ENCODE measurements around the gene PRAF2. TPM values are rescaled to one million over a fixed set of nuclear protein-coding genes. Genes with fewer than 3 reads are reported as not detected.

The PRAF2 gene
- total and polyA plus RNA-seq, 2 of the 13 experiments (the other 11 are each of a cell fraction or from before 2014, with no cell fraction given), result 0.33 to 2.6 TPM

DNA sequence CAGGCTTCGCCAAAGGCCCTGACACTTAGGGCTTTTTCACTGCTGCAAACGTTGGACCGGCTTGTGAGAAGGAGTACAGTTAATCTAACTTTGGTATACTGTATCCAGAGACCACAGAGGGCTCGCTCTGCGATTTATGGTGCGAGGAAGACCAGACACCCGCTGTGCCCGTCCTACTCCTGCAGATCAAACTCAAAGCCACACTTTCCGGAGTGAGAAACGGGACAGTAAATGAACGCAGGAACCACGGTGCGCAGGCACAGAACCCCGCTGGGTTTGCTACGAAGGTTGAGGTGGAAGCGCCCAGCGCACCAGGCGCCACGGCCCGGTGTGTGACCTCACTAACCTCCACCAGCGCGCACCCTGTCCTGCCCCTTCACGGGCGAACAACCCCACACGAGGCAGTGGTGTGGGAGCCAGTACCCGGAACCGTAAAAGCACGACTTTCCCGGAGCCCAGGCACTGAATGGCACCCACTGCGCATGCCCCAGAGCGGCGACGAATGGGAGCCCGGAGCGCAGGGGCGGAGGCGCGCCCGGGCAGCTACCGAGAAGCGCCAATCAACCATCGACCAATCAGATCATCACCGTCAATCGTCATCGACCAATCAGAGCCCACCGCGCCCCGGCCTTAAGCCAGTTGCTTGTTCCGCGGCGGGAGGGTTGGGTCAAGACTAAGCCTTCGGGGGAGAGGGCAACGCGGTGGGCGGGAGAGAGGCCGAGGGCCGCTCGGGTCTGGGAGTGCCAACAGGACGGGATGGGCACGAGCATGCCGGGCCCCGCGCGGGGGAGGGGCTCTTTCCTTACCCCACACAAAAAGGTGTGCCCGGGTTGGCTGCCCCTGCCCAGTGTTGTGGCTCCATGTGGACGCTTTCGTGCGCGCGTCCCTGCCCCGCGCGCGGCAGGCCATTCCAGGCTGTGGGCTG is 27.2 kb upstream of the PRAF2 start (continued):
- TF ChIP-seq MAZ (IDR thresholded peaks at IDR 0.05; ENCODE audit: borderline replicate concordance, low read depth, low read length) (no peak), MAZ (CRISPR knock-in tag; IDR thresholded peaks at IDR 0.05; ENCODE audit: low read depth) (peak; percentile 43), RBM39 (IDR thresholded peaks at IDR 0.05; ENCODE audit: low read depth, low read length, poor library complexity, severe bottlenecking) (peak; percentile 72), ZBTB38 (CRISPR knock-in tag; IDR thresholded peaks at IDR 0.05) (no peak), SP2 (CRISPR knock-in tag; IDR thresholded peaks at IDR 0.05) (peak; percentile 87), ZNF30 (CRISPR knock-in tag; IDR thresholded peaks at IDR 0.05) (no peak), TBL1XR1 (IDR thresholded peaks at IDR 0.05; ENCODE audit: borderline replicate concordance, low read length, partially characterized antibody) (no peak), MED8 (CRISPR knock-in tag; IDR thresholded peaks at IDR 0.05; ENCODE audit: insufficient replicate concordance) (no peak), RFX3 (CRISPR knock-in tag; IDR thresholded peaks at IDR 0.05) (no peak), PHF8 (CRISPR knock-in tag; IDR thresholded peaks at IDR 0.05) (peak; percentile 55), SMAD3 (CRISPR knock-in tag; IDR thresholded peaks at IDR 0.05) (no peak; the same call in 1 of the 2 replicates), WIZ (CRISPR knock-in tag; IDR thresholded peaks at IDR 0.05) (no peak), ZMAT3 (CRISPR knock-in tag; conservative IDR thresholded peaks at IDR 0.05) (no peak; the same call in 1 of the 2 replicates), HDAC1 (CRISPR knock-in tag; IDR thresholded peaks at IDR 0.05) (no peak), MEIS1 (CRISPR knock-in tag; IDR thresholded peaks at IDR 0.05; ENCODE audit: borderline replicate concordance) (no peak), POLR2AphosphoS5 (IDR thresholded peaks at IDR 0.05; ENCODE audit: low read depth, low read length) (peak; percentile 71), ZNF790 (CRISPR knock-in tag; IDR thresholded peaks at IDR 0.05; ENCODE audit: borderline replicate concordance) (no peak), MXD4 (CRISPR knock-in tag; IDR thresholded peaks at IDR 0.05) (no peak)
- TF ChIP-seq, protein P1, sequence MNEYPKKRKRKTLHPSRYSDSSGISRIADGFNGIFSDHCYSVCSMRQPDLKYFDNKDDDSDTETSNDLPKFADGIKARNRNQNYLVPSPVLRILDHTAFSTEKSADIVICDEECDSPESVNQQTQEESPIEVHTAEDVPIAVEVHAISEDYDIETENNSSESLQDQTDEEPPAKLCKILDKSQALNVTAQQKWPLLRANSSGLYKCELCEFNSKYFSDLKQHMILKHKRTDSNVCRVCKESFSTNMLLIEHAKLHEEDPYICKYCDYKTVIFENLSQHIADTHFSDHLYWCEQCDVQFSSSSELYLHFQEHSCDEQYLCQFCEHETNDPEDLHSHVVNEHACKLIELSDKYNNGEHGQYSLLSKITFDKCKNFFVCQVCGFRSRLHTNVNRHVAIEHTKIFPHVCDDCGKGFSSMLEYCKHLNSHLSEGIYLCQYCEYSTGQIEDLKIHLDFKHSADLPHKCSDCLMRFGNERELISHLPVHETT (CRISPR knock-in tag; conservative IDR thresholded peaks at IDR 0.05), result no peak
- TF ChIP-seq, protein P2, sequence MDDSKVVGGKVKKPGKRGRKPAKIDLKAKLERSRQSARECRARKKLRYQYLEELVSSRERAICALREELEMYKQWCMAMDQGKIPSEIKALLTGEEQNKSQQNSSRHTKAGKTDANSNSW (CRISPR knock-in tag; IDR thresholded peaks at IDR 0.05; ENCODE audit: borderline replicate concordance), result no peak
- TF ChIP-seq, protein P3, sequence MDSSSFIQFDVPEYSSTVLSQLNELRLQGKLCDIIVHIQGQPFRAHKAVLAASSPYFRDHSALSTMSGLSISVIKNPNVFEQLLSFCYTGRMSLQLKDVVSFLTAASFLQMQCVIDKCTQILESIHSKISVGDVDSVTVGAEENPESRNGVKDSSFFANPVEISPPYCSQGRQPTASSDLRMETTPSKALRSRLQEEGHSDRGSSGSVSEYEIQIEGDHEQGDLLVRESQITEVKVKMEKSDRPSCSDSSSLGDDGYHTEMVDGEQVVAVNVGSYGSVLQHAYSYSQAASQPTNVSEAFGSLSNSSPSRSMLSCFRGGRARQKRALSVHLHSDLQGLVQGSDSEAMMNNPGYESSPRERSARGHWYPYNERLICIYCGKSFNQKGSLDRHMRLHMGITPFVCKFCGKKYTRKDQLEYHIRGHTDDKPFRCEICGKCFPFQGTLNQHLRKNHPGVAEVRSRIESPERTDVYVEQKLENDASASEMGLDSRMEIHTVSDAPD (CRISPR knock-in tag; IDR thresholded peaks at IDR 0.05), result no peak
- TF ChIP-seq, protein P4, sequence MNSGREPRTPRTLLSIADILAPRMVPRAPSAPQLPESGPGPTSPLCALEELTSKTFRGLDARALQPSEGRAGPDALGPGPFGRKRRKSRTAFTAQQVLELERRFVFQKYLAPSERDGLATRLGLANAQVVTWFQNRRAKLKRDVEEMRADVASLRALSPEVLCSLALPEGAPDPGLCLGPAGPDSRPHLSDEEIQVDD (CRISPR knock-in tag; IDR thresholded peaks at IDR 0.05; ENCODE audit: borderline replicate concordance), result no peak
- TF ChIP-seq, protein P5, sequence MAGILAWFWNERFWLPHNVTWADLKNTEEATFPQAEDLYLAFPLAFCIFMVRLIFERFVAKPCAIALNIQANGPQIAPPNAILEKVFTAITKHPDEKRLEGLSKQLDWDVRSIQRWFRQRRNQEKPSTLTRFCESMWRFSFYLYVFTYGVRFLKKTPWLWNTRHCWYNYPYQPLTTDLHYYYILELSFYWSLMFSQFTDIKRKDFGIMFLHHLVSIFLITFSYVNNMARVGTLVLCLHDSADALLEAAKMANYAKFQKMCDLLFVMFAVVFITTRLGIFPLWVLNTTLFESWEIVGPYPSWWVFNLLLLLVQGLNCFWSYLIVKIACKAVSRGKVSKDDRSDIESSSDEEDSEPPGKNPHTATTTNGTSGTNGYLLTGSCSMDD (CRISPR knock-in tag; IDR thresholded peaks at IDR 0.05), result no peak
- TF ChIP-seq, protein P6, sequence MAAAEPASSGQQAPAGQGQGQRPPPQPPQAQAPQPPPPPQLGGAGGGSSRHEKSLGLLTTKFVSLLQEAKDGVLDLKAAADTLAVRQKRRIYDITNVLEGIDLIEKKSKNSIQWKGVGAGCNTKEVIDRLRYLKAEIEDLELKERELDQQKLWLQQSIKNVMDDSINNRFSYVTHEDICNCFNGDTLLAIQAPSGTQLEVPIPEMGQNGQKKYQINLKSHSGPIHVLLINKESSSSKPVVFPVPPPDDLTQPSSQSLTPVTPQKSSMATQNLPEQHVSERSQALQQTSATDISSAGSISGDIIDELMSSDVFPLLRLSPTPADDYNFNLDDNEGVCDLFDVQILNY (CRISPR knock-in tag; conservative IDR thresholded peaks at IDR 0.05), result no peak; the same call in 1 of the 2 replicates
